ENCODE measurements around the gene SLC25A22. TPM values are rescaled to one million over a fixed set of nuclear protein-coding genes. Genes with fewer than 3 reads are reported as not detected.

SLC25A22 gene
- total RNA-seq, 2 donors from 2014 or later = 31.8 to 37.7 TPM

DNA sequence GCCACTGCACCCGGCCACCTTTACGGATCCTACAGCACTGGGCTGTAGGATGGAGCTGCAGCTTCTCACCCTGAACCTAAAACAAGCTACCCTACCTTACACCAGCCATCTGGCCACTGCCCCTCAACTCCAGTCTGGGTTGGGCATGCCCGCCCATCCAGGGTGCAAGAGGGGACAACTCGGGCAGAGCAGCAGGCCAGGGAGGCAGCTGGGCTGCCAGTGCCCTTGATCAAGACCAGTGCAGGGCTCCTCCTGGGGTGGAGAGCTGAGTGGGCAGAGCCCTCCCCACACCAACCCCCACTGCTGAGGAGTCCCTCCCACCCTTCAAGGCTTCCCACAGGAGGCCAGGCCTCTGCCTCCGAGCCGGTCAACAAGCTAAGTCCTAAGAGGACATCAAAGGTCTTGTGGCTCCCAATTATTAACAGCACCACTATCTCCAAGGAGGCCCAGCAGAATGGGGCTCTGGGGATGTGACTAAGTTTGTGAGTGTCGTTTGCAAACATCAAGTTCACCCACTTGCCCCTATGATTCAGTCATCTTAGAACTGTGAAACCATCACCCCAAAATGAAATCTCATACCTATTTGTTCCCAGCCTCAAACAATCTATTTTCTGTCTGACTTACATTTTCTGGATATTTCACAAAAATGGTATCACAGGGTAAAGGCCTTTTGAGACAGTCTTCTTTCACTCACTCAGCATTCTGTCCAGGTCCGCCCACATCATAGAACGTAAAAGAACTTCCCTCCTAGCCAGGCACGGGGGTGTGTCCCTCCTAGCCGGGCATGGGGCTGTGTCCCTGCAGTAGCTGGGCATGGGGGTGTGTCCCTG, 31.8 kb downstream of the SLC25A22 start:
- H3K4me3 ChIP-seq = no peak overlapping the region
- peaks cover 16% of the 10 kb centered on the region for H3K36me3 ChIP-seq
- TF ChIP-seq, protein P1, sequence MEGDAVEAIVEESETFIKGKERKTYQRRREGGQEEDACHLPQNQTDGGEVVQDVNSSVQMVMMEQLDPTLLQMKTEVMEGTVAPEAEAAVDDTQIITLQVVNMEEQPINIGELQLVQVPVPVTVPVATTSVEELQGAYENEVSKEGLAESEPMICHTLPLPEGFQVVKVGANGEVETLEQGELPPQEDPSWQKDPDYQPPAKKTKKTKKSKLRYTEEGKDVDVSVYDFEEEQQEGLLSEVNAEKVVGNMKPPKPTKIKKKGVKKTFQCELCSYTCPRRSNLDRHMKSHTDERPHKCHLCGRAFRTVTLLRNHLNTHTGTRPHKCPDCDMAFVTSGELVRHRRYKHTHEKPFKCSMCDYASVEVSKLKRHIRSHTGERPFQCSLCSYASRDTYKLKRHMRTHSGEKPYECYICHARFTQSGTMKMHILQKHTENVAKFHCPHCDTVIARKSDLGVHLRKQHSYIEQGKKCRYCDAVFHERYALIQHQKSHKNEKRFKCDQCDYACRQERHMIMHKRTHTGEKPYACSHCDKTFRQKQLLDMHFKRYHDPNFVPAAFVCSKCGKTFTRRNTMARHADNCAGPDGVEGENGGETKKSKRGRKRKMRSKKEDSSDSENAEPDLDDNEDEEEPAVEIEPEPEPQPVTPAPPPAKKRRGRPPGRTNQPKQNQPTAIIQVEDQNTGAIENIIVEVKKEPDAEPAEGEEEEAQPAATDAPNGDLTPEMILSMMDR (IDR thresholded peaks at IDR 0.05) = no peak
- DNase-seq = no peak
- intact Hi-C loops (cut with DNase I) = no loop called here
- H3K4me1 ChIP-seq = peaks cover 3% of the 10 kb centered on the region
- no peak overlapping the region for H3K27ac ChIP-seq
- H3K27me3 ChIP-seq = no peaks in the 10 kb centered on the region
- no peak overlapping the region for H3K9ac ChIP-seq (ENCODE audit: low read depth in 2 of 2, low read length in 2 of 2)
- no peaks in the 10 kb centered on the region for H3K9me3 ChIP-seq

DNA sequence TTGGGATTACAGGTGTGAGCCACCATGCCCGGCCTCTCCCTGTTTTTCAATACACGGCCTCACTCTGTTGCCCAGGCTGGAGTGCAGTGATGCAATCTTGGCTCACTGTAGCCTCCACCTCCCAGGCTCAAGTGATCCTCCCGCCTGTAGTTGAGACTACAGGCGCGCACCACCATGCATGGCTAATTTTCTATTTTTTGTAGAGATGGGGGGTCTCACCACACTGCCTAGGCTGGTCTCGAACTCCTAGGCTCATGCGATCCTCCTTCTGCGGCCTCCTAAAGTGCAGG, 32.3 kb downstream of the SLC25A22 start:
- Histone ChIP-seq H3K4me3 (no peak overlapping the region), H3K27me3 (no peaks in the 10 kb centered on the region), H3K4me1 (peaks cover 3% of the 10 kb centered on the region), H3K9ac (ENCODE audit: low read depth in 2 of 2, low read length in 2 of 2) (no peak overlapping the region), H3K9me3 (no peaks in the 10 kb centered on the region), H3K27ac (no peak overlapping the region), H3K36me3 (peaks cover 12% of the 10 kb centered on the region)
- DNase-seq = no peak
- TF ChIP-seq, protein P1 (IDR thresholded peaks at IDR 0.05) = no peak
- intact Hi-C loops (cut with DNase I) = no loop called here

DNA sequence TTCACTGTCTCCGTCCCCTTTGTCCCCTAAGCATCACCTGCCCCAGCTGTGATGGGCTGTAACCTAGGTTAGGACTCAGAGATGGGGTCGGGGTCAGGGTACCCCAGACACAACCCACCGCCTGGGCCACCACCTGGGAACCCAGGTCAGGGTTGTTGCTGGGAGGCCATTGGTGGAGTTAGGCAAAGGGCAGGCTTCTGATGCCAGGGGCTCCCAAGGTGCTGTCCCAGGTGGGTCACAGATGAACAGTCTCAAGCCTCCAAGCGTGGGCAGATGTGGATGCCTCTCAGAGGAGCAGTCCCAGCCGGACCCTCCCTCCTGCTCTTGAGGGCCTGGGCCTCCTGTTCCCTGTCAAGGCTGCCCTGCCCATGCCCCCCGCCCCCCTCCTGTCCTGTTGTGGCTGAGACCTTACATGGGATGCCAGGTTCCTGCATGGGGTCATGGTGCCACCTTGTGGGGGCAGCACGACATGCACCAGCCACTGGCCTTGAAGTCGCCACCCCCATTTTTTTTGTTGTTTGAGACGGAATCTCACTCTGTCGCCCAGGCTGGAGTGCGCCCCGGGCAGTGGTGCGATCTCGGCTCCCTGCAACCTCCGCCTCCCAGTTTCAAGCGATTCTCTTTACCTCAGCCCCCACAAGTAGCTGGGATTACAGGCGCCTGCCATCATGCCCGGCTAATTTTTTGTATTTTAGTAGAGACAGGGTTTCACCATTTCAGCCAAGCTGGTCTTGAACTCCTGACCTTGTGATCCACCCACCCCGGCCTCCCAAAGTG, 32.9 kb downstream of the SLC25A22 start:
- Histone ChIP-seq H3K4me1 (peaks cover 3% of the 10 kb centered on the region), H3K9me3 (no peaks in the 10 kb centered on the region), H3K4me3 (no peak overlapping the region), H3K36me3 (peaks cover 12% of the 10 kb centered on the region), H3K9ac (ENCODE audit: low read depth in 2 of 2, low read length in 2 of 2) (no peak overlapping the region), H3K27me3 (no peaks in the 10 kb centered on the region), H3K27ac (no peak overlapping the region)
- DNase-seq = peak; percentile 60
- intact Hi-C loops (cut with DNase I) = no loop called here
- TF ChIP-seq, protein P1 (IDR thresholded peaks at IDR 0.05) = peak; percentile 54

DNA sequence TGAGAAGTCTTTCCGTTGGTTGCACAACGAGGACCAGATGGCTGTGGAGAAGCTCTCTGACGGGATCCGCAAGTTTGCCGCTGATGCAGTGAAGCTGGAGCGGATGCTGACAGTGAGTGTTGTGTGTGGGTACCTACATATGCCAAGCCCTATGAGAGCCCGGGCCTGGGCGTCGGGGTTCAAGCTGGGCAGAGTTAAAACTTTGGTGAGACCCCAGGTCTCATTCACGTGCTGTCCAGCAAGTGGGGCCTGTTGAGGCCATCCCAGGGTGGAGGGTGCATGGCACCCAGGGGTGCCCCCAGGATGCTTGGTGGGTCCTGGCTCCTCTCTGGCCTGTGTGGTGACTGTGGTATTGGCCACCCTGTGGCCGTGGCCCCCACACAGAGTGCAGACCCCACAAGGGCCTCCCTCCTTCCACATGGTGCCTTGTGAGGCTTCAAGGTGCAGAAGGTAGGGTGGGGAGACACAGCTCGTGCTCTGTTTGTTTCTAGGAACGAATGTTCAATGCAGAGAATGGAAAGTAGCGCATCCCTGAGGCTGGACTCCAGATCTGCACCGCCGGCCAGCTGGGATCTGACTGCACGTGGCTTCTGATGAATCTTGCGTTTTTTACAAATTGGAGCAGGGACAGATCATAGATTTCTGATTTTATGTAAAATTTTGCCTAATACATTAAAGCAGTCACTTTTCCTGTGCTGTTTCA, 33.6 kb downstream of the SLC25A22 start:
- Histone ChIP-seq H3K9me3 (no peaks in the 10 kb centered on the region), H3K27ac (no peak overlapping the region), H3K9ac (ENCODE audit: low read depth in 2 of 2, low read length in 2 of 2) (no peak overlapping the region), H3K4me3 (no peak overlapping the region), H3K27me3 (no peaks in the 10 kb centered on the region), H3K4me1 (peaks cover 3% of the 10 kb centered on the region), H3K36me3 (peaks cover 12% of the 10 kb centered on the region)
- TF ChIP-seq, protein P1 (IDR thresholded peaks at IDR 0.05) = no peak
- intact Hi-C loops (cut with DNase I) = no loop called here
- no peak for DNase-seq

DNA sequence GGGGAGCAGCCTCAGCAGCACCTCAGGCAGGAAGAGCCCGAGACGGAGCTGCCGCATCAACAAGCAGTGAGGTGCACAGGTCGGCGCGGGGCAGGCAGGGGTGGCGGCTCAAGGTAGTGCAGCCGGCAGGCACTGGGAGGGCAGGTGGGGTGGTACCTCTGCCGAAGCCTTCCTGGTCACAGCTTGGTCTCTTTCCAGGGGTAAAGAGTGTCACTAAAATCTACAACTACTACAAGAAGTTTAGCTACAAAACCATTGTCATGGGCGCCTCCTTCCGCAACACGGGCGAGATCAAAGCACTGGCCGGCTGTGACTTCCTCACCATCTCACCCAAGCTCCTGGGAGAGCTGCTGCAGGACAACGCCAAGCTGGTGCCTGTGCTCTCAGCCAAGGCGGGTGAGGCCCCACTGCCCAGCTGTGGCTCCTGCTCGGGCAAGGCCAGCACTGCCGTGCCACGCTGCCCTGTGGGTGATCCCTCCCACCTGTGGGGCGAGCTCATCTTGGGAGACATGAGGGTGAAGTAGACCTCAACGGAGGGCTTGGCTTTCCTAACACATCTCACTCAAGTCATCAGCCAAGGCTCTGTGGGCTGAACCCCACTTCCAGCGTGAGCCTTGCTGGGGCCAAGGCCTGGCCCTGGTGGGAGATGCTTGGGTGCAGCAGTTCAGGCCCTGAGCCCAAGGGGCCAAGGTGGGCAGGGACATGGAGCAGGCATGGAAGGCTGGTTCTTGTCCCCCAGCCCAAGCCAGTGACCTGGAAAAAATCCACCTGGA, 34.3 kb downstream of the SLC25A22 start:
- Histone ChIP-seq H3K36me3 (peaks cover 17% of the 10 kb centered on the region), H3K9ac (ENCODE audit: low read depth in 2 of 2, low read length in 2 of 2) (no peak overlapping the region), H3K27me3 (no peaks in the 10 kb centered on the region), H3K4me3 (no peak overlapping the region), H3K9me3 (no peaks in the 10 kb centered on the region), H3K27ac (no peak overlapping the region), H3K4me1 (peaks cover 3% of the 10 kb centered on the region)
- TF ChIP-seq, protein P1 (IDR thresholded peaks at IDR 0.05) = no peak
- intact Hi-C loops (cut with DNase I) = no loop called here
- no peak for DNase-seq

Data from colonic mucosa (tissue), 4 donors.